Central memory CD8-positive, alpha-beta T cell (primary cell): ENCODE data around the gene GRM7.

Experiments
- ATAC-seq: fragments of 150-1000 bp; cut with Tn5 transposase; replicated peaks from 2 replicates; pipeline ENCODE4 v1.10.0; 2022; ENCODE audit warnings: mild to moderate bottlenecking, moderate FRiP score, moderate number of reproducible peaks; ENCODE audit not compliant: poor library complexity, severe bottlenecking; ENCODE audit errors: extremely low read depth
- DNase-seq, 2 donors: peaks; one replicate each; pipeline ENCODE4 v3.0.0; 2021; ENCODE audit warnings: low spot score in 2 of 2
- H3K27ac Mint-ChIP-seq: one replicate; pipeline ENCODE4 v1.8.0; 2022; ENCODE audit warnings: low read depth, mild to moderate bottlenecking, moderate library complexity, mixed read lengths
- H3K27me3 Mint-ChIP-seq: one replicate; pipeline ENCODE4 v1.8.0; 2022; ENCODE audit warnings: mixed read lengths
- H3K36me3 Mint-ChIP-seq: one replicate; pipeline ENCODE4 v1.8.0; 2022; ENCODE audit warnings: mild to moderate bottlenecking, moderate library complexity, mixed read lengths; ENCODE audit not compliant: insufficient read depth
- H3K4me1 Mint-ChIP-seq: one replicate; pipeline ENCODE4 v1.8.0; 2022; ENCODE audit warnings: mixed read lengths
- H3K4me3 Mint-ChIP-seq: one replicate; pipeline ENCODE4 v1.8.0; 2022; ENCODE audit warnings: mild to moderate bottlenecking, moderate library complexity, mixed read lengths
- H3K9me3 Mint-ChIP-seq: one replicate; pipeline ENCODE4 v1.8.0; 2022; ENCODE audit warnings: mixed read lengths

Gene GRM7

GRCh38 chr3:7568526-7569184, 707.7 kb downstream of the GRM7 start:
- no peaks in the 10 kb centered on the region for H3K27me3 Mint-ChIP-seq

GRCh38 chr3:7573330-7573729, 712.4 kb downstream of the GRM7 start:
- no peaks in the 10 kb centered on the region for H3K4me1 Mint-ChIP-seq
- H3K4me3 Mint-ChIP-seq: no peak overlapping the region
- DNase-seq: no peak
- ATAC-seq: no peak
- no peaks in the 10 kb centered on the region for H3K27me3 Mint-ChIP-seq
- peaks cover 20% of the 10 kb centered on the region for H3K9me3 Mint-ChIP-seq
- H3K36me3 Mint-ChIP-seq: no peaks in the 10 kb centered on the region
- no peak overlapping the region for H3K27ac Mint-ChIP-seq

More at GRCh38 chr3:7568526-7569184, 707.7 kb downstream of the GRM7 start:
- Mint-ChIP-seq H3K36me3 (no peaks in the 10 kb centered on the region), H3K4me1 (no peaks in the 10 kb centered on the region), H3K27ac (no peak overlapping the region), H3K4me3 (no peak overlapping the region), H3K9me3 (peaks cover 14% of the 10 kb centered on the region)
- DNase-seq (no peak), ATAC-seq (no peak)

DNA sequence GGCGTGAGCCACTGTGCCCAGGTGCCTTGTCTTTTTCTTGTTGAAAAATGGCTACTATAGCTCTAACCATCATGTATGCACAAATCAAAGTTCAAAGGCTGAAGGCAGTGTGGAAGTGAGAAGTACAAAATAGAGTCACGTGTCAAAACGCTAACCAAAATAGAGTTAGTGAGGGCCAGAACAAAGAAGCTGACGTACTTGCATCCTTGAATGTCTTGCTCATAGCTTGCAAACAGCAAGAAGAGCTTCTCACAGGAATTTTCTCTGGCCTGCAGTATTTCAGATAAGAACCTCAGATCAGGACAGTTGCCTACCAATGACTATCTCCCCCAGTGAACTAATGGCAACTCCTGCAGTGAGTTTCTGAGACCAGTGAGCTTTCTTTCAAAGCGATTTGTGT, 713.5 kb downstream of the GRM7 start:
- Mint-ChIP-seq H3K27ac (no peak overlapping the region), H3K27me3 (no peaks in the 10 kb centered on the region), H3K36me3 (no peaks in the 10 kb centered on the region), H3K4me1 (no peaks in the 10 kb centered on the region), H3K9me3 (peaks cover 19% of the 10 kb centered on the region), H3K4me3 (no peak overlapping the region)
- ATAC-seq: no peak
- DNase-seq: no peak

DNA sequence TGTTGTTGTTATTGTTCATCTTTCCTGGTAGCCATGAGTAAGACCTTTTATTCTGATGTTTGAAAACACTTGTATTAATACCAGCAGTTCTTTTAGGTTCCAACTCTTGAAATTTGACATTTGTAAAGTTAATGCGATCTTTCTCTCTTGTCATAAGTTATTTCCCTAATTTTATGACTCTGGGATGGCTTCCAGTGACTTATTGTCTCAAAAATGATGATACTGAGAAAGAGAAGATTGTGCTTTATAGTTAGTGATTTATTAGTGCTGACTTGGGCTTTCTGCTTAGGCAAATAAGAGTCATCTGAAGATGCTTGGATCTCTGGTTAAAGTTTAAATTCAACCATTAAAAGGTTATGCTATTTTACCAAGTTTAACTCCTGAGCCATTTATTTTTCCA, 715.2 kb downstream of the GRM7 start:
- Mint-ChIP-seq H3K36me3 (no peaks in the 10 kb centered on the region), H3K4me3 (no peak overlapping the region), H3K9me3 (peaks cover 19% of the 10 kb centered on the region), H3K27ac (no peak overlapping the region), H3K4me1 (no peaks in the 10 kb centered on the region), H3K27me3 (no peaks in the 10 kb centered on the region)
- DNase-seq (no peak), ATAC-seq (no peak)

DNA sequence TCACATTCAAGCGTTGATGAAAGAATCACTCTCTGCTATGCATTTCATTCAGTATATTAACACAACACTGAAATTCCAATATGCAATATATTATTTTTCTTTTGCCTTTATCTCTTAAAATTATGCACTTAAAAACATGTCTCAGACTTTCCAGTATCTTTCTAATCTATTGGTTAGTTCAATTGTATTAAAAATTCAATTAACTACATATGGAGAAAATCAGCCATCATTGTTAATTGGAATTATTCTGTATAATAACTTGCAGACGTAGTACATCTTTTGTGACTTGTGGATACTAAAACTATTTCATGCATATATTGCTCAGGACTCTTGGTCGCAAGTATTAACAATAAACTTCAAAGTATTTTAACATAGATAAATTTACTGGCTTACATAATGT, 715.6 kb downstream of the GRM7 start:
- ATAC-seq: no peak
- H3K36me3 Mint-ChIP-seq: no peaks in the 10 kb centered on the region
- no peak overlapping the region for H3K27ac Mint-ChIP-seq
- peaks cover 14% of the 10 kb centered on the region for H3K9me3 Mint-ChIP-seq
- no peaks in the 10 kb centered on the region for H3K4me1 Mint-ChIP-seq
- DNase-seq: no peak
- H3K4me3 Mint-ChIP-seq: no peak overlapping the region
- H3K27me3 Mint-ChIP-seq: no peaks in the 10 kb centered on the region

DNA sequence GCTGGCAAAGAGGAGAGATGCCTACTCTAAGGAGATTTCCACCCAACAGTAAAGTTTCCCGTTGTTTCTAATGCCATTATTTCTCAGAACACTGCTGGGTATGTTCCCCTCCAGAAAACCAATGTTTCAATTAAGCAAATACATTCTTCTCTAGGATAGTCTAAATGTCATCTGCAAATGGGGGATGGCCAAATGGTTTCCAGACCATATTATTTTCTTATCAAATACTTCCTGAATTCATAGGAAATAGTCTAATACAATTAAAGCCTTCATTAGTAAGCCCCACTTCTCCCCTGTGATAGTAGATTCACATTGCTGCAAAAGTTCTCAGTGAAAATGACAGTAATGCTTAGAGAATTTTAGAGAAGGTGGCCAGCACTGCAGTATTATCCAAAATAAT, 716.6 kb downstream of the GRM7 start:
- Mint-ChIP-seq H3K27me3 (no peaks in the 10 kb centered on the region), H3K36me3 (peaks cover 1% of the 10 kb centered on the region), H3K9me3 (peaks cover 17% of the 10 kb centered on the region), H3K4me3 (no peak overlapping the region), H3K27ac (no peak overlapping the region), H3K4me1 (no peaks in the 10 kb centered on the region)
- ATAC-seq (no peak), DNase-seq (no peak)

- H3K4me1 Mint-ChIP-seq: no peaks in the 10 kb centered on the region
- no peaks in the 10 kb centered on the region for H3K27me3 Mint-ChIP-seq
- no peak overlapping the region for H3K4me3 Mint-ChIP-seq
- peaks cover 17% of the 10 kb centered on the region for H3K9me3 Mint-ChIP-seq
- ATAC-seq (no peak), DNase-seq (no peak)
- no peak overlapping the region for H3K27ac Mint-ChIP-seq
- peaks cover 1% of the 10 kb centered on the region for H3K36me3 Mint-ChIP-seq
These were observed 720.9 kb downstream of the GRM7 start for GRCh38 chr3:7581831-7582230.

GRCh38 chr3:7585052-7585451, 724.1 kb downstream of the GRM7 start:
- Mint-ChIP-seq H3K36me3 (peaks cover 1% of the 10 kb centered on the region), H3K9me3 (peaks cover 12% of the 10 kb centered on the region), H3K4me1 (no peaks in the 10 kb centered on the region), H3K27ac (no peak overlapping the region), H3K27me3 (no peaks in the 10 kb centered on the region), H3K4me3 (no peak overlapping the region)
- ATAC-seq: no peak
- DNase-seq: no peak

GRCh38 chr3:7588236-7588635, 727.3 kb downstream of the GRM7 start:
- Mint-ChIP-seq H3K9me3 (peaks cover 6% of the 10 kb centered on the region), H3K27ac (no peak overlapping the region), H3K27me3 (no peaks in the 10 kb centered on the region), H3K4me1 (no peaks in the 10 kb centered on the region), H3K36me3 (no peaks in the 10 kb centered on the region), H3K4me3 (no peak overlapping the region)
- DNase-seq: no peak
- no peak for ATAC-seq

DNA sequence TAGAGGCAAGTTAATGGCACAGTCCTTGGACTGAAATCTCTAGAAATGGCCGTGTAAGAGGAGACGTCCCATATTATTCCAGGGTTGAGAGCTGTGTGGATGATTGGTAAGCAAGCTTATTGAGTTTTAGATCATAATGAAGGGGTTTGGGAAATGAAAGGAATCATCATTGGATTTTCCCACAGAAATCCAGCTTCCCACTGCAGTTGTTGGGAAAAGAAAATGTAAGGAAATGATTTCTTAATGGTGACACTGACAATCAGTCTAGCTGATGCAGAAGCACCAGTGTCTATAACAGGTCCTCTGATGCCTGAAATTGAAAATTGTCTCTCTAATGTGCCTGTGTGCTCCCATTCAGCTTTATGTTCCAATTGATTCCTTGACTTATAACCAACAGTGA, 728.6 kb downstream of the GRM7 start:
- H3K9me3 Mint-ChIP-seq: peaks cover 6% of the 10 kb centered on the region
- H3K4me3 Mint-ChIP-seq: no peak overlapping the region
- H3K27ac Mint-ChIP-seq: no peak overlapping the region
- H3K27me3 Mint-ChIP-seq: no peaks in the 10 kb centered on the region
- no peak for ATAC-seq
- DNase-seq: no peak
- H3K4me1 Mint-ChIP-seq: no peaks in the 10 kb centered on the region
- H3K36me3 Mint-ChIP-seq: no peaks in the 10 kb centered on the region

GRCh38 chr3:7602297-7602696, 741.4 kb downstream of the GRM7 start:
- Mint-ChIP-seq H3K36me3 (no peaks in the 10 kb centered on the region), H3K27me3 (no peaks in the 10 kb centered on the region), H3K27ac (no peak overlapping the region), H3K9me3 (peaks cover 5% of the 10 kb centered on the region), H3K4me1 (no peaks in the 10 kb centered on the region), H3K4me3 (no peak overlapping the region)
- DNase-seq (no peak), ATAC-seq (no peak)

DNA sequence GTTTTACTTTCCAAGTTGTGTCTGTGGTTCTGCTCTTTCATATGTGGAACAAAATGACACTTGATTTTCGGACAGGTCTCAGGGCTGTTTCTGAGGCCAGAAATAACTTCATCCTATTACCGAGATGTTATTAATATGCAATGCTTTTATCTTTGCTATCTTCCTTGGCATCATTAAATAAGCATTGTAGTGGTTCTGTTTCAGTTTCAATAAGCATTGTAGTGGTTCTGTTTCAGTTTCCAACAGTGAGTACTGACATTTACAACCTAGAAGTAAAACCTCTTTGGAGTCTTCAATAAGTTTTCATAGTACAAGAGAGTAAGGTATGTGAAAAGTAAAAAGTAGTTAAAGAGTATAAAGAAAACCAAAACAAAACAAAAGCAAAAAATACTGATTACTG, 746.2 kb downstream of the GRM7 start:
- no peak for ATAC-seq
- no peaks in the 10 kb centered on the region for H3K9me3 Mint-ChIP-seq
- H3K4me1 Mint-ChIP-seq: no peaks in the 10 kb centered on the region

DNA sequence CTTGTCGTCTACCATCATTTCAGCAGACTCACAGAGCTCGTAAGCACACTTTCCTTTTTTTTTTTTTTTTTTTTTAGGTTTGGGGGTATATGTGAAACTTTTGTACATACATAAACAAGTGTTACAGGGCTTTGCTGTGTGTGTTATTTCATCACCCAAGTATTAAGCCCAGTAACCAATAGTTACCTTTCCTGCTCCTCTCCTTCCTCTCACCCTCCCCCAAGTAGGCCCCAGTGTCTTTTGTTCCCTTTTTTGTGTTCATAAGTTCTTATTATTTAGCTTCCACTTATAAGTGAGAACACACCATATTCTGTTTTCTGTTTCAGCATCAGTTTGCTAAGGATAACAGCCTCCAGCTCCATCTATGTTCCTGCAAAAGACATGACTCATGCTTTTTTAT, 746.8 kb downstream of the GRM7 start:
- H3K36me3 Mint-ChIP-seq: no peaks in the 10 kb centered on the region
- no peak for ATAC-seq
- H3K4me1 Mint-ChIP-seq: no peaks in the 10 kb centered on the region
- no peak overlapping the region for H3K27ac Mint-ChIP-seq
- H3K27me3 Mint-ChIP-seq: no peaks in the 10 kb centered on the region
- DNase-seq: no peak
- H3K9me3 Mint-ChIP-seq: no peaks in the 10 kb centered on the region
- no peak overlapping the region for H3K4me3 Mint-ChIP-seq

More for the DNA sequence above, 746.2 kb downstream of the GRM7 start:
- Mint-ChIP-seq H3K27ac (no peak overlapping the region), H3K27me3 (no peaks in the 10 kb centered on the region), H3K36me3 (no peaks in the 10 kb centered on the region), H3K4me3 (no peak overlapping the region)
- DNase-seq: no peak

GRCh38 chr3:7610634-7611033, 749.7 kb downstream of the GRM7 start:
- ATAC-seq (no peak), DNase-seq (no peak)
- H3K4me3 Mint-ChIP-seq: no peak overlapping the region

More at GRCh38 chr3:7610634-7611033, 749.7 kb downstream of the GRM7 start:
- H3K27me3 Mint-ChIP-seq: no peaks in the 10 kb centered on the region
- no peaks in the 10 kb centered on the region for H3K36me3 Mint-ChIP-seq
- H3K9me3 Mint-ChIP-seq: no peaks in the 10 kb centered on the region
- no peak overlapping the region for H3K27ac Mint-ChIP-seq
- no peaks in the 10 kb centered on the region for H3K4me1 Mint-ChIP-seq
